ENCODE data around the gene SIRPA.
"Not testable (repeated sequence)": the region's sequence is repeated elsewhere in the genome, so short reads cannot be mapped to it uniquely, and the experiment has no call there.

Gene SIRPA

DNA sequence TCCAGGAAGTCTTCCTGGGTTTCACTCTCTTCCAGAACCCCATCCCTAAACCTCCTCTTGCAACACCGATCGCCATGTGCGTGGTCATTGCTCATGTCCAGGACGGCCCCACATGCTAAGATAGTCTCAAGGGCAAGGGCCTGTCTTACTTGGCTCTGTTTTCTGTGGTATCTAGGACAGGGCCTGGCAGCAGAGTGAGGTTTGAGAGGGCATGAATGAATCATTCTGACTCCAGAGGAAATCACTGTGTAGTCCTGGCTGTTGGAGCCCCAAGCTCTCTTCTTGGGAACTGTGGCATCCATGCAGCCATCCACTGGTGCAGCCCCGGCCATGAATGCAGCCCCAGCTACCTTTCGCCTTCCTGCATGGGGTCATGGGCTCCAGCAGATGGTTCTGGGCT is 12.4 kb downstream of the SIRPA start:
- DNase-seq (ENCODE audit: low spot score), result no peak

DNA sequence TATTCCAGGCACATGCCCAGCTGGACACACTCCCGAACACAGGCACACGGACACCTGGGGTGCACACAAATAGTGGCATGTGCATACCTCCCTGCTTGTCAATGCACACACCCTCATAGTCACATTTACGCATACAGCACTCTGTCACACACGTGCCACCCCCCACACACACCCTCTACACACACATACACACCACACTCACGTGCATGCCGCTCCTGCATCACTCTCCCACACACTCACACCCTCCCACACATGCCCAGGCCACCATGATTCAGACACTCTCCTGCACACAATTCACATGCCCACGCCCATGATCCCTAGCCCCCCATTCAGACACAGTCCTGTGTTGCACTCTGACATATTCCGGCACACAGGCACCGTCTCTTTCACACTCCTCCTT is 13.0 kb downstream of the SIRPA start:
- no peak for DNase-seq (ENCODE audit: low spot score)

DNA sequence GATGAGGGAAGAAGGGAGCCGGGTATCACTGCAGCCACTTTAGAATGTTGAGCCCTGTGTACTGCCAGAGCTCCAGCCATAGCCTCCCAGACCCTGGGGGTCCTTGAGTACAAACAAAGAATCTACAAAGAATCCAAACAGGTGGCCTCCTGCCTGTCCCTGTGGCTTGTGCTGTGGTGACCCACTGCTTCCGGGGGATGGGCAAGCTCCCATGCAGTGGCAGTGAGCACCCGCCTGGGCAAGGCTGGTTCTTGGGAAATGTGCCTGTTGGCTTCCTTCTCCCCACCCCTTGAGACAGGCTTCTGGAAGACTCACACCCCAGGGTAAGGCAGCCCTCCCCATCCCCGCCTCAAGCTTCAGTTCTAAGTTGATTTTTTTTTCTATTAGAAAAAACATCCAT is 13.9 kb downstream of the SIRPA start:
- DNase-seq (ENCODE audit: low spot score), result no peak

DNA sequence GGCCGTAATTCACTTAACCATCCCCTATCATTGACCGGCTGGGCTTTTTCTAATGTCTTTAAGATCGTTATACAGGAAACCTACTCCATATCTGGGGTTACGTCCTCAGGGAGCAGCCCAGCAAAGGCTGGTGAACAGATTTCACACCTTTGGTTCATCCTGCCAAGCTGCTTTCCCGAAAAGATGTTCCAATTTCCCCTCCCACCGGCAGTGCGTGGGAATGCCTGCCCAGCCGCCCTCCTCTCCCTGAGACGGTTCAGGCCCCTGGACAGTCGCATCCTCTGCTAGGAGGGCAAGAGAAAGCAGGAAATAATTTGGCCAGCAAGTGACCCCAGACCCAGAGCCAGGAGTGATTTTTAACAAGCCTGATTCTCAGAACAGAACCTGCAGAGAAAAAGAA is 16.3 kb downstream of the SIRPA start:
- no peak for DNase-seq (ENCODE audit: low spot score)

DNA sequence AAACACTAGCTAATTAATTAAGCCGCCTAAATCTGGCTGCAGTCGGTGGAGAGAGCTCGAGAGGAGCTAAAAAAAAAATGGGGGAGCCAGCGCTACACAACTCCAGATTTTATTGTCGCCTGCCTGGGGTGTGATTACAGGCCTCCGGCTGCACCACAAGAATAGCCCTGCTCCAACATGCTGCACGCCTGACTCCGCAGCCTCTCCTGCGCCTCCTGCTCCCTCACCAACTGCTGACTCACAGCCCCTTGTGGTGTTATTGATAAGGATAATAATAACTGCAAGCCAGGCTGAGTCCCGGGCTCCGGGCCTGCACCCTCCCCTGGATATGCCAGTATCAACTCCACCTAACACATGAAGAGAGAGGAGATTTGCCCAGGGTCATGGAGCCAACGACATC is 16.8 kb downstream of the SIRPA start:
- DNase-seq (ENCODE audit: low spot score), result no peak

DNA sequence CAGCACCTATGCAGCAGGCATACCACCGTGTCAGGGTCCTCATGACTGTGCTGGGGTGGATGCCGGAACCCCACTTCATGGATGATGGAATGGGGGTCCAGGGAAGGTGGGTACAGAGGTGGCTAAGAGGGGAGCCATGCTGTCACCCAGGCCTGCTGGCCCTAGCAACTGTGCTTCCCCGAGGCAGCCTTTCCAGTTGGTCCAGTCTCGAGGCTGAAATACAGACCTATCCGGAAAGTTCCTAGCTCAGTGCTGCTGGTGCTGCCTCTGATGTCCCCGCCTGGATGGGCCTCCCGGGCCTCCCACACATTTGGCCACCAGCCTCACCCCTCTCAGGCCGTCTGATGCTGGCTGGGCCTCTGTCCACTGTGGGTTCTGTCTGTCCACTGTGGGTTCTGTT is 17.4 kb downstream of the SIRPA start:
- DNase-seq (ENCODE audit: low spot score), result no peak

DNA sequence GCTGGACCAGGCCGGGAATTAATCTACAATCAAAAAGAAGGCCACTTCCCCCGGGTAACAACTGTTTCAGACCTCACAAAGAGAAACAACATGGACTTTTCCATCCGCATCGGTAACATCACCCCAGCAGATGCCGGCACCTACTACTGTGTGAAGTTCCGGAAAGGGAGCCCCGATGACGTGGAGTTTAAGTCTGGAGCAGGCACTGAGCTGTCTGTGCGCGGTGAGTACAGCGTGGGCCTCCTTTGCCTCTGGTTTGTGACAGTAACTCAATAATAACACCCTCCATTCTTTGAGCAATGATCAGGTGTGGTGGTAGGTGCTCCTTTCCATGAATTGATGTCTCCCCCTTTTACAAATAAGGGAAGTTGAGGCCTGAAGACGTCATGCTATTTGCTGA is 20.0 kb downstream of the SIRPA start:
- DNase-seq (ENCODE audit: low spot score), result not testable (repeated sequence)

DNA sequence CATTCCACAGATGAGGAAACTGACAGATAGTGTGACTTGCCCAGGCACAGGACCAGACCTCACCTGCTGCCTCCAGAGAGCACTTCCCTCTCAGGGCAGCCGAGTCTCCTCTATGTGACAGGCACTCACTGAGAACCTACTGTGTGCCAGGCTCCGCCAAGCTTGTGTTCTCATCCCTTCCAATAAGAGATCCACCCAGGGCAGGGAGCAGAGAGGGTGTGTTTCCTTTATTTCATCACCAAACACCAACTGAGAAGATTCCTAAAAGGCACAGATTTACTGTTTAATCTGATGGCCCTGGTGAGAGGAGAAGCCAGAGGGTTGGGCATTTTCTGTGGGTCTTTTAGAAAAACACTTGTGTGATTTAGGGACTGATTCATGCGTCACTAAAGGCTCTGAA is 20.5 kb downstream of the SIRPA start:
- no peak for DNase-seq (ENCODE audit: low spot score)

DNA sequence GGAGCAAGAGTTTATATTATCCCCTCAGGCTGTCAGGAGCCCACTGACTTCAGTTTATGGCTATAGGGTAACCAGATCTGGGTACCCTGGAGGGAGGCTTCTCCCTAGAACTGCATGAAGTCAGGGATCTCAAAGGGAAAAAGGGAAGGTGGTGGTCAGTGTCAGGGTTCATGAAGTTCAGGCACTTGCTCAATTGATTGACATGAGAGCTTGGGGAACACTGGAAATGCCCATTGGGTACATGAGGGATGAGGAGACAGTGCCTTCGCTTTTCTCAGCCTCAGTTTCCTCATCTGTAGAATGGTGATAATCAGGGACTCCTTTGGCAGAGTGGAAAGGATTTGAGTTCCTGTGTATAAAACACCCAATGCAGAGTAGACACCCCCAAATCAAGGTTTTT is 22.6 kb downstream of the SIRPA start:
- no peak for DNase-seq (ENCODE audit: low spot score)

DNA sequence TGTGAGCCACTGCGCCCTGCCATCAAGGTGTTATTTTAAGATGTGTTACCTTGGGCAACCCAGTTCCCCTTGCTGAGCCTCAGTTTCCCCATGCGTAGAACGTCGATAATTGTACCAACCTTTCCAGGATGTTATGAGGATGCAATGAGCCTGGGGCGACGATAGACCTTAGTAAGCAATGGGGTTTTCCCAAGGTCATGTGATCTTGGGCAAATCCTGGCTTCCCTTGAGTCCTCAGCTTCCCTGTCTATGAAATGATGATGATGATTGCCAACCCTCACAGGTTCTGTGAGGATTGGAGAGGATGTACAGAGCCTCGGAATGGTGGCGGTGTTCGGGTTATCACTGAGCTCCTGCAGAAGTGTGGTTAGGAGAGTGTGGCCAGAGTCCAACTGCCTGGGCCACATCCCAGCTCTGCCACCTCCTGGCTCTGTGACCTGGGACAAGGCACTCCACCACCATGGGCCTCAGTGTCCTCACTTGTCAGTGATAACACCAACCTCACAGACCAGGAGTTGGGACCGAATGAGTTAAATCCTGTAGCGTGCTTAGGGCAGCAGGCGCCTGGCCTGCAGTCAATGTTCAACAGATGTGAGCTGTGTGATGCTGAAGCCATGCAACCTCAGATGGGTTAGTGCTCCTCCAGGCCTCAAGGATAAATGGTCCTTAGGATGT is 23.4 kb downstream of the SIRPA start:
- no peak for DNase-seq (ENCODE audit: low spot score)

DNA sequence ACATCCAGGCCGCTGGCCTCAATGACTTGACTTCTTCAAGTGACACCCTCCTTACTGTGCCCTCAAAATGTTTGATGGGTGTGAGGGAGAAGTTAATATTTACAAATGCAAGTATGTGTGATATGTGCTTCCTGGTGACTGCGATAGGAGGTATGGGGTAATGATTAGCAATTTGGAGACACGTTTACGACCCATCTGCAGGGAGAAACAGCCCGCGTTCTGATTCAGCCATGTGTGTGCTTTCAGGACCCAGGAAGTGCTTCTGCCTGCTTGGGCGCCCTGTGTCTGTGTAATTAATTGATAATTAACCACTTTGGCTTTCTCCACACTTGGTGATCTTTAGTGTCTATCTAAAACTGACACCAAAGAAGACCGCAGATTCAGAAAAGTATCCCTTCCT is 25.0 kb downstream of the SIRPA start:
- DNase-seq (ENCODE audit: low spot score), result no peak

DNA sequence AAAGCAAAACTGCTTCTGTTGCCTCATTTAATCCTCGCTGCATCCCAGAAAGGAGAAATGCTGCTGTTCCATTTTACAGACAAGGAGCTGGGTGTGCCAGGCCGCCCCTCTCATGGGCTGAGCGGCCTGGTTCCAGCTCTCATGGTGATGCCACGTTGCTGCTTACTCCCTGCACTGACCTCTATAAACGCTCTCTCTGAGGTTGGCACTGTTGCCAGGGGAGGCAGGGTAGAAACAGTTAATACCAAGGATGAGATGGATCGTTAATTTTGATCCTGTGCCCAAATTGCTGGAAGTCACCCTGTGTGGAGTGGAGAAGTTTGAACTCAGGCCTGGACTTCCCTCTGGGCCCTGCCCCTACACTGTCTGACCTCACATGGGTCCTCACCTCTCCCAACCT is 25.6 kb downstream of the SIRPA start:
- no peak for DNase-seq (ENCODE audit: low spot score)

DNA sequence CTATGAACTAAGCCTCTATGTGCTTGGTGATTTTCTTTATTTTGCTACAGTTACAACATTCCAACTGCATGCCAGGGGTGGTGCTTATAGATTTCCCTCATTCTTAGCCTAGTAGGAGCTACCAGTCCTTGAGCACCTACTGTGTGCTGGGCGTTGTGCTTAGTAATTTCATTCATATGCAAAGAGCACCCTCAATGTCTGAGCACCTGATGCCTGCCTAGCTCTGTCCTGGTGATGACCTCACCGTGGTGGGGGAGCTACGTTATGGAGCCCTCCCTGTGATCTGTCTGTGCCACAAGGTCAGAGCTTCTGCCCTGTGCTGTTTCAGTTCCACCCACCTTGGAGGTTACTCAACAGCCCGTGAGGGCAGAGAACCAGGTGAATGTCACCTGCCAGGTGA is 26.8 kb downstream of the SIRPA start:
- not testable (repeated sequence) for DNase-seq (ENCODE audit: low spot score)

DNA sequence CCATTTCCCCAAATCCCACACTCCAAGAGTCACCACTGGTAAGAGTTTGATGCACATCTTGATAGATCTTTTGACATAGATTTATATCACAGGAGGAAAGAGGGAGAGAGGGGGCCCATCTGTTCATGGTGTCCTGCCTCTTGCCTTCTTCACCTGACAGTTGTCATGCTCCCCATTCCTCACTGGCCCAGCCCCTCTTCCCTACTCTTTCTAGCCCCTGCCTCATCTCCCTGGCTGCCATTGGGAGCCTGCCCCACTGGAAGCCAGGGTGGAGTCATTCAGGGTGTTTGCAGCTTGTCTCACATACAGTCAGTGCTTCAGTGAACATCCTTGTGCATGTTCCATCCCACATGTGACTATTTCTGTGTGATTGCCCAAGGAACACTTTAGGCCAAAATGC is 27.6 kb downstream of the SIRPA start:
- no peak for DNase-seq (ENCODE audit: low spot score)

DNA sequence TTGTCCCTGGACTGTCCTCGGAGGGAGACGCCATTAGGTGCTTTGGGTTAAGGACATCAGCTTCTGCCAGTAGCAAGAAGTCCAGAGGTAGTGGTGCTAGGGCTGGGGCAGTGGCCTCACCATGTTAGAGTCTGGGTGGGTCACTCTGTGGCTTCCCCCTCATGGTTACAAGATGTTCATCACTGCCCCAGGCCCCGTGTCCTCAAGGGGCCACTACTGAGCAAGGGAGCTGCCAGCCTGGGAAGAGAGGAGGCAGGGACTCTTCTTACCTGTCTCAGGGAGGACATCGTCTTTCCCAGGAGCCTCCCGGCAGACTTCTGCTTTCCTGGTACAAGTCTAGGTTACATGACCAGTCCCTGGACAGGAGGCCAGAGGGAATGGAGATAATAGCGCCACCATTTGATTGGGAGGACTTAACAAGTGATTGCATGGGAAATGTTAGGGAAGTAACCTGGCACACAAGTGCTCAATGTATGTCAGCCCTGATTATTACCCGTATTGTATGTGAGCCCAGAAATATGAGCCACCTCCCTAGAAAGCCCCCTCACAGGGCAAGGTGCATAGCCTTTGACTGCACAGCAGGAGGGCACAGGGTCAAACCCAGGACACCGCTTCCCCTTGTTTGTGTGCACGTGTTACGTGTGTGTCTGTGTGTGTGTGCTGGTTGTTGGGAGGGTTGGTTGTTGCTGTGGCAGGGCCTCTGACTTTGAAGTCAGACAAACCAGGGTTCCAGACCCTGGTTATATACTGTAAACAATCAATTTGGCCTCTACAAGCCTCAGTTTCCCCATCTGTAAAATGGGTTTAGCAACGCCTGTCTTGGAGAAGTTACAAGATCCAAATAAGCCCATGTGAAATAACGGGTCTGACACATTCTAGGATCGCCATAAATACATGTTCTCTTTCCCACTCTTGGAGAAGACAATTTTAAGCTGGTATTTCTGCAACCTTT is 30.0 kb downstream of the SIRPA start:
- no peak for DNase-seq (ENCODE audit: low spot score)

DNA sequence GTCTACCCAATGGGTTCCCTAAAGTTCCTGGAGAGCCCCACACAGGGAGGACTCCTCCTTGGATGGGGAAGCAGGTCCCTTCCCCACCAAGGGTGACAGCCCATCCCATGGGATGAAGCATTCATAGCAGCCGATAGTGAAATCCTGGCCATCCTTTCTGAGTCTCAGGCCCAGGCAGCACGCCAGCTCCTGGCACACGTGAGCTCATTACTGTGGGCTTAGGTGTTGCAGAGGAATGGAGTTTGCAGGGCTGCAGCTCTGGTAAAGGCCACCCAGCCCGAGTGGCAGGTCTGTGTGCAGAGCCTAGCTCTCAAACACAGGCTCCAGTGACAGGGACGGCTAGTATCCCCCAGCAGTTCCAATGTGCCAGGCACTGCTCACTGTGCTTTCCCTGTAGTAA is 31.0 kb downstream of the SIRPA start:
- DNase-seq (ENCODE audit: low spot score), result no peak

DNA sequence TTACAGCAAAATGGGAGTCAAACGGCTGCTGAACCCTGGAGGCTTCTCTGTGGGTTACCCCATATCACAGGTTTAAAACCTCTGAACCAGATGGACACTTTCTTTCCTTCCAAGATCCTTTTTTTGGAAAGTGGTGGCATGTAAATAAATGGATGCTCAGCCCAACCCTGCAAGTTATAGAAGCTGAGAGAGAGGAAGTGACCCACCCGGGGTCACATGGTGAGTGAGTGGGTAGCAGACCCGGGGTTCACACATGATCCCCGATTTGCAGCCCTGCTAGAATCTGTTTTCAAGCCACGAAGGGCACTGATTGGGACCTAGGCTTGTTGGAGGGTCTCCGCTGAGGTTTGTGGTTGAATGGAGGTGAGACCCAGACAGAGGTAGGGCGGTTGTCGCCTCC is 32.0 kb downstream of the SIRPA start:
- DNase-seq (ENCODE audit: low spot score), result no peak

DNA sequence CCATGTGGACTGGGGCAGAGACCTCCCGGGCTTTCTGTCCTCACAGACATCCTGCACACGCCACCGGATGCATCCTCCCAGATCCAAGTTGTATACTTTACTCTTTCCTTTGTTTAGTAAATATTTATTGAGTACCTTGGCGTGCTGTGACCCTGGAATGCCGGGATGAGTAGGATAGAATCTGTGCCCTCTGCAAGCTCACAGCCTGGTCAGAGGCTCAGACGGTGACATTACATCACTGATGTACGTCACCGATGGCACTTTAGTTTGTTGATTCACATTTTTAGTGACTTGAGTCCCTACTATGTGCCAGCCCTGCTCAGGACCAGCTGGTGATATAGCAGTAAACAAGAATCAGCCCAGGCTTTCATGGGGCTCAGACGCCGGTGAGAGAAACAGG is 32.9 kb downstream of the SIRPA start:
- DNase-seq (ENCODE audit: low spot score), result no peak

DNA sequence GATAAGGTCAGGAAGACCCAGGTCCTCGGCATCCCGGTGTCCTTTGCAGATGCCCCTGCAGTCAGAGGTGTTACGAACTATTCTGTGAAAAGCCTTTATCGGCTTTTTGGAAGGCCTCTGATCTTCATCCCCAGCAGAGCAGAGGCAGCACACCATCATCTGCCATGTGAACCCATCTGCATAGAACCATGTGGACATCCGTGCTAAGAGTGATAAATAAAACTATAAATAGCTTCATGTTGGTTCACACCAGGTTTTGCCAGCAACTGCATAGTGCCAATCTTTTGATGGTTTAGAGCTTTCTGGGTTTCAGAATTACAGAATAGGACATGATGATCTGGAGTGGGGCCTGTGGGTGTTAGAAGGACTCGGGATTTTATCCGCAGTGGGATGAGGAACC is 33.6 kb downstream of the SIRPA start:
- DNase-seq (ENCODE audit: low spot score), result no peak

DNA sequence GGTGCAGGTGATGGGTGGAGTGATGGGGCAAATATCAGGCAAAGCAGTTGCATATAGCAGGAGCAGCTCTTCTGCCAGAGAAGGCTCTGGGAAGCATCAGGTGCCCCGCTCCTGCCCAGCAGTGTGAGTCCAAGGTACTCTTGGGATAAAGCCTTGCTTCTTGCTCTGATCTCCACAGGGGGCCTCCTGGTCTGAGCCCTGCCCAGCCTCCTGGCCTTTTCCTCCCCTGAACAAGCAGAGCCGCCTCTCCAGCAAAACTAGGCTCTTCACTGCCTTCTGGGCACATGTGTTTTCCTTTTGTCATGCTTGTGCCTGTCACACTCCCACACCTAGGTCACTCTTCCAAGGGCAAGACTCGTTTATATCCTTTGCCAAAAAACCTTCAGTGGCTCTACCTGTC is 34.3 kb downstream of the SIRPA start:
- DNase-seq (ENCODE audit: low spot score), result no peak

DNA sequence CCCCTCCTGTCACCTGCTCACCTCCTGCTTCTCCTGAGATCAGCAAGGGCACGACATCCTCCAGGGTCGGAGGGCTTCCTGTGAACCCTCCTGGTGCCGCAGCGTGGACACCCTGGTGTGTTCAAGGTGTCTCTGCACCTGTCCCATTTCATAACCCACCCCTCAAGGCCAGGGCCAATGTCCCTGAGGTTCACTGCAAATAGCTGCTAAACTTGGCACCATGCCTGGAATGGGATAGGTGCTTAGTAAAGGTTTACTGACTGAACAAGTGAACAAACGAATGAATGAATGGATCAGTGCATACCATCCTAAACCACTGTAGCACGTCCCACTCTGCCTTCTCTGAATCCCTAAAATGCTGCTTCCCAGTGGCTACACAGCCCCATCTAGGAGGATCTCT is 35.0 kb downstream of the SIRPA start:
- no peak for DNase-seq (ENCODE audit: low spot score)

DNA sequence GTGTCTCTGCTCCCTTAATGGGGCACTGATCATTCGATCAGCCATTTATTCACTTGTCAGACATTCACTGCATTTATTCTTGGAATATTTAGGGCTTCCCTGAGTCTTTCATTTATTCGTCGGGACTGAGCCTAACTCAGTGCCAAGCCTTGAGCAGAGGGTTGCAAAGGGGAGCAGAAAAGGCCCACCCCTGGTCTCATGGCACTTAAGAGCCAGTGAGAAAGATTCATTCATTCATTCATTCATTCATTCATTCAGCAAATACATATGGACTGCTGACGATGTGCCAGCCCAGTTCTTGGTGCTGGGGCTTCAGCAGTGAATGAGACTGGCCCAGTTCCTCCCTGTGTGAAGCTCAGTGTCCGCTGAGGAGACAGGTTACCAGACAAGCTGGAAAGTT is 36.6 kb downstream of the SIRPA start:
- no peak for DNase-seq (ENCODE audit: low spot score)

DNA sequence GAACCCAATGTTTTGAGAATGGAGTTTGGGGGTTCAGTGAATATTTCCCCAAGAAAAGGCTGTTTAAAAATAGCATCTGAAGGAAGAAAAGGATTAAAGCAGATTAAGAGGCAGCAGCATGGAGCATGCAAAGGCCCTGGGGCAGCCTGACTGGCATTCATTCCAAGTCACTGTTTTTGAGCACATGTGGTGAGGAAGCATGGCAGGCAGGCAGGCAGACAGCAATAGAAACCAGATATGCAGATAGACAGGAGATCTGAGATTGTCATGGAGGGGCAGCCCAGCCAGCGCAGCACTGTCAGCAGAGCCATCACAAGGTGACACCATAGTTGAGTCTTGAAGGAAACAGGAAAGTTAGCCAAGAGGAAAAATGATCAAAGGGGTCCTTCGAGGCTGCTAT is 37.8 kb downstream of the SIRPA start:
- no peak for DNase-seq (ENCODE audit: low spot score)

DNA sequence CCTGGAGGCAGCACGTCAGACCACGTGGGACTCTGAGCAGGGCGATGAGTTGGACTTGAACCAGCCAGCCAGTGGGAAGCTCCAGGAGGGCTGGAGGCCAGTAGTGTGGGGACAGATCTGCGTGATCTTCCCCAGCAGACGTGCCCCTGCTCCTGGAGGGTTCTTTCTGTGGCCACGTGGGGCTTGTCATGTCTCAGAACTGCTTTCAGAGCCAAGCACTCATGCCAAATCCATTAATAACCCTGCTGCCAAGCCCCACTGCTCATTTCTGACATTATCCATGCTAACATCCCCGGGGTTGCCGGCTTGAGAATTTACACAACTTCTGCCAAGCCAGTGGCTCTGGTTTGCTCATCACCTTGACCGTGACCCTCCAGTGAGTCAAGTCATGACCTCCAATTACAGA is 38.3 kb downstream of the SIRPA start:
- no peak for DNase-seq (ENCODE audit: low spot score)

Data from putamen (tissue), 1 donor.